ENCODE results near the gene TIGD1.

TIGD1 gene

DNA sequence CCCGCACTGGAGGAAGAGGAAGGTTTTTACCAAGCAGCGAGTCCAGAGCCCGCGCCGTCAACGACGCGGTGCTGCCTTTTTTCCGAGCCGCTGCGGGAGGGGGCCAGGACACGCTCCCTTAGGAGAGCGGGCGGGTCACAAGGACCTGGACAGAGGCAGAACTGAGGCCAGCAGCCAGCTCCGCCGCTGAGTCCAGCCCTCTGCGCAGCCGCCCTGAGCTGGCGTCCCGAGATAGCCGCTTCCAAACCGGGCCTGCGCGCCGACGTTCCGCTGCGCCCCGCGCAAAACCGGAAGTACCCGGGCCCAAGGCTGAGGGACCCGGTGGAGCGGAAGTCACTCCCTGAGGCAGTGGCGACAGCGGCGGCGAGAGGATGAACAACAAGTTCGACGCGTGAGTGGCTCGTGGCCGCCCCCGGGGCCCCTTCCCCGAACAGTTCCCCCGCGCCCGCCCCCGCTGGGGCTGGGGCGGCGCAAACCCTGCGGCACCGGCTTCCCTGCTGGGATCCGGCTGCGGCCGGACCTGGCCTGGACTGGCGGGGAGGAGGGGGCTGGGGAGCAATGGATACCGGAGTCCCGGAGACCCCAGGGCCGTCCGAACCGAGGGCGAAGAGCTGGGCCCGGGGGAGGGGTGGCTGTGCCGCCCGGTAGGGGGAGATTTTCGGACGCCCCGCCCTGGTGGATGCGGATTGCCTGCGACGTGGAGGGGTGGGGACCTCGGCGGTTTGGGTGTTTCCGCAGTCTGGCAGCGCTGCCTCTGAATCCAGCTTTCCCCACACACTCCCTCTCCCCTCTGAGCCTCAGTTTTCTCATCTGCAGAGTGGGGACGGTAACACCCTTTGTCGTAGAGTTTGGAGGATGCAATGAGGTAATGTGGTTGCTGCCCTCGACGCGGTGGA, at the start of gene TIGD1, which contains the start of gene EIF4E2:
TIGD1 (minus strand) TSS at position 204 of the 896 bp plus-strand sequence. CDS start 675 bp downstream, outside the sequence.
EIF4E2 (plus strand) TSS at position 336 of the 896 bp plus-strand sequence; CDS start at position 372, 36 bp downstream.
- peak; percentile 81 to 88 for DNase-seq (ENCODE audit: low read depth in 1 of 2, low spot score in 1 of 2)

DNA sequence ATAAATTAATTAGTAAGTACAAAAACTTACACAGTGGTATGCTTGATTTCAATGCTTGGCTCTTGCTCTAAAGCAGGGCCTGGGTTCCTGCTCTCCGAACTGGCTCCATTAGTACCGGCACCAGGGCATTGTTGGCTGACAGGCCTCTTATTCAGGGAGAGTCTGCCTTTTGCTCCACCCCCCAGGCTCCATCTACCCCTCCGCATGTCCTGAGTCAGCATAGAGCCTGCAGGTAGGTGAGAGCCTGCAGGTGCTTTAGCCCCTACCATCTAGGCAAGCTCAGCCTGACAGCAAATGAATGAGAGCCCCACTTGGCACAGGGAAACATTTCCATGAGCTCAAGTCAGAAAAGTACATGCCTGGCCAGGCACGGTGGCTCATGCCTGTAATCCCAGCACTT, 47.9 kb upstream of the TIGD1 start:
- DNase-seq (ENCODE audit: low read depth in 1 of 2, low spot score in 1 of 2), result no peak

DNA sequence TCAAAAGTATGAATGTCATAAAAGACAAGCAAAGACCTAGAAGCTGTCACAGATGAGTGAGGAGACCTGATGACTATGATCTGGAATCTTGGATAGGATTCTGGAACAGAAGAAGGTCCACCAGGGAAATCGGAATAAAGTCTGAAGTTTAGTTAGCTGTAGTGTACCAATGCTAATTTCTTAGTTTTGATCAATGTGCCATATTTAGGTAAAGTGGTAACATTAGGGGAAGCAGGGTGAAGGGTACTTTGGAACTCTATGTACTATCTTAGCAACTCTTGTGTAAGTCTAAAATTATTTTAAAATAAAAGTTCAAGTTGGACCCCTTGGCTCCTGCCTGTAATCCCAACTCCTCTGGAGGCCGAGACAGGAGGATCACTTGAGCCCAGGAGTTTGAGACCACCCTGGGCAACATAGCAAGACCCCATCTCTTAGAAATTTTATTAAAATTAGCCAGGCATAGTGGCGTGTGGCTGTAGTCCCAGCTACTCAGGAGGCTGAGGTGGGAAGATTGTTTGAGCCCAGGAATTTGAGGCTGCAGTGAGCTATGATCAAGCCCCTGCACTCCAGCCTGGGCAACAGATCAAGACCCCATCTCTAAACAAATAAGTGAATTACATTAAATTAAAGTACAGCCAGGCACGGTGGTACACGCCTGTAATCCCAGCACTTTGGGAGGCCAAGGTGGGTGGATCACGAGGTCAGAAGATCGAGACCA, 47.2 kb upstream of the TIGD1 start:
- DNase-seq (ENCODE audit: low read depth in 1 of 2, low spot score in 1 of 2), result no peak

GRCh38 chr2:232593982-232594381, 43.6 kb upstream of the TIGD1 start:
- no peak for DNase-seq (ENCODE audit: low read depth in 1 of 2, low spot score in 1 of 2)

- no peak for DNase-seq (ENCODE audit: low read depth in 1 of 2, low spot score in 1 of 2)
Observed at GRCh38 chr2:232592772-232593395, 42.5 kb upstream of the TIGD1 start.

- no peak for DNase-seq (ENCODE audit: low read depth in 1 of 2, low spot score in 1 of 2)
Observed at GRCh38 chr2:232588680-232589585, 38.6 kb upstream of the TIGD1 start.

GRCh38 chr2:232588031-232588430, 37.7 kb upstream of the TIGD1 start:
- DNase-seq (ENCODE audit: low read depth in 1 of 2, low spot score in 1 of 2), result no peak

DNA sequence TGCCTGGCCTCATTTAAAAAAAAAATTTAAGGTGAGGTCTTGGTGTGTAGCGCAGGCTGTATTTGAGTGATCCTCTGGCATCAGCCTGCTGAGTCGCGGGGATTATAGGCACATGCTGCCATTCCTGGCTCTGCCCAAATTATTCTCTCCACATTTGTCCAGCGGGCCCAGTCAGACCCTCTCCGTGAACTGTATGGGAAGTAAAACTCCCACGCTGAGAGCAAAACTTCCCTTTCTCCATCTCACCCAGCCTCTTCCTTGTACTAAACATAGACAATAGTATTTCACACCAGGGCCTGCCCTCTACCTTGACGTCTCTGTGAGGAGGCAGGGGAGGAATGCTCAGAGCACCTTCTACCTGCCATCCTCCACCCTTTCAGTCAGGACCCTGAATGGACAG, 37.2 kb upstream of the TIGD1 start:
- no peak for DNase-seq (ENCODE audit: low read depth in 1 of 2, low spot score in 1 of 2)

DNA sequence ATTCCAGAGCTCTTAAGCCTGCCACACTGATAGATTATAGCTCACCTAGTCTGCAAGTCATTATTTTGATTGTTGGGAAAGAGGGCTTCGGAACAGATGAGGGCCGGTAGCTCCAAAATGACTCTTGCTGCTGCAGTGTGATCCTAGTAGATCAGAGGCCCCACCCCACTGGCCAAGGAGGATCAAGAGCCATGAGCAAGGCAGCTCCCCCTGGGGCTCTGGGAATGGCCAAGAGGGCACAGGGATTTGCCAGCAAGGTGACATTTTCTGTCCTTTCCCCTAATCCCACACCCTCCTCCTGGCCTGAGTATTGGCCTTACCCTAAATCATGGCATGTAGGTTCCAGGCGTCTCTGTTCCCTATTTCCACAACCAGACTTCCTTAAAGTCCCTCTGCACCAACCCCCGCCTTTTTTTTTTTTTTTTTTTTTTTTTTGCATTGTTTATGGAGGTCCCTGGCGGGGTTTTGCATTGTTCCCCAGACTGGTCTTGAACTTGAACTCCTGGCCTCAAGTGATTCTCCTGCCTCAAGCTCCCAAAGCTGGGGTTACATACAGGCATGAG, 36.7 kb upstream of the TIGD1 start:
- DNase-seq (ENCODE audit: low read depth in 1 of 2, low spot score in 1 of 2), result no peak

- no peak for DNase-seq (ENCODE audit: low read depth in 1 of 2, low spot score in 1 of 2)
Observed at GRCh38 chr2:232584238-232584637, 33.9 kb upstream of the TIGD1 start.

DNA sequence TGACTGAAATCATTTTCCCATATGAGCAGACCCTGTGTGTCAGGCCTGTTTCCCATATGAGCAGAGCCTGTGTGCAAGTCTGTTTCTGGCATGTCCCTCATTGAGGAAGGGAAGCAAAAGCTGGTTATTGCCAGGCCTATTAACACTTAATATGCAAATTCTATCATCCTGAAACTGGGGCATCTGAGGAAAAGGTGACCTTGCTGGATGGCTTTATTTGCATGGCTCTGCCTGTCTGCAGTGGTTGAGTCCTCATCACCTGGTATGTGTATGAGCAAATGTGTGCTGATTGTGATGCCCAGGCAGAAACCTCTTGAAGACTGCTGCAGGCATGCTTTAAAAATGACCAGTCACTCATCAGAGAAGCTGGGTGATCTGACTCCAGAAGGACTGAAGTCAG, 31.4 kb upstream of the TIGD1 start:
- DNase-seq (ENCODE audit: low read depth in 1 of 2, low spot score in 1 of 2), result no peak

DNA sequence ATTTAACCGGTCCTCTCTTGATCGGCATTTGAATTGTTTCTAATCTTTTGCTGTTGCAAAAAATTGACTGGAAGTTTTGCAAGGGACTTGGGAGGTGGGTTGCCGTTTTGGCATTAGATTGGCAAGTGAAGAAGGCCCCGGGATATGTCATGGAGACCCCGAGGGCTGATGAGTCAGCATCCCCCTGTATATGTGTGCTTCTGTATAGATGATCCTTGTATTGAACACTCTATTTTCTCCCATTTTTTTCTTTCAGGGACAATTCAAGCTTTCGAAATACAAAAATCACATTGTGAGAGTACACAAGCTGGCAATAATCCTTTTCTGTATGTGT, 30.3 kb upstream of the TIGD1 start:
- DNase-seq (ENCODE audit: low read depth in 1 of 2, low spot score in 1 of 2), result no peak

GRCh38 chr2:232578626-232579025, 28.3 kb upstream of the TIGD1 start:
- no peak for DNase-seq (ENCODE audit: low read depth in 1 of 2, low spot score in 1 of 2)

DNA sequence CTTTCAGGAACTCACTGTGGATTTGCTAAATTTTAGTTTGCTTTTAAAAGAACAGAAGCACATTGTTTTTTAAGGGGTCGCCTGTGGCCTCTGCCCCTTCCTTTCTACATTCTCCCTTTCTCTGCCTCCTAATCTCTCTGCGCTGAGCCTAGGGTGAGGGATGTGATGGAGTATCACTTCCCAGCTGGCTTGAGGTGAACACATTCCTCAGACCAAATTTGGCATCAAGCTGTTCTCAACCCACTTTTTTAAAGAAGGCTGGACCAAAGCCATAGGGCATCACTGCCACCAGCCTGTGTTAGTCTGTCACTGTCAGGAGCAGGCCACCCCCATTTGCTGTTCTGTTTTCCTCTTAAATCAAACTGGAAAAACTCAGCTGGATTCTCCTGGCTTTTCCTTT, 27.5 kb upstream of the TIGD1 start:
- no peak for DNase-seq (ENCODE audit: low read depth in 1 of 2, low spot score in 1 of 2)

GRCh38 chr2:232576995-232577394, 26.6 kb upstream of the TIGD1 start:
- no peak for DNase-seq (ENCODE audit: low read depth in 1 of 2, low spot score in 1 of 2)

DNA sequence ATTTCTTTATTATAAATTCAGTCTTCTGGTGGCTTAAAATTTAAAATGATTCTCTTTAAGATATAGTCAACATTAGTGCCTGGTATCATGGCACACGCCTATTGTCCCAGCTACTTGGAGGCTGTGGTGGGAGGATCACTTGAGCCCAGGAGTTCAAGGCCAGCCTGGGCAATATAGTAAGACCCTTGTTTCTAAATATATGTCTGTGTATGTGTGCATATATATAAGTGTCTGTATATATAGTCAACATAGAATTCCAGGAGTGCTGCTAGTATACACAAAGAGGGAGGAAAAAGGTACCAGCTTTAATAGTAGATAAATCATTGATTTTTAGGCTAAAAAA, 25.0 kb upstream of the TIGD1 start:
- no peak for DNase-seq (ENCODE audit: low read depth in 1 of 2, low spot score in 1 of 2)

DNA sequence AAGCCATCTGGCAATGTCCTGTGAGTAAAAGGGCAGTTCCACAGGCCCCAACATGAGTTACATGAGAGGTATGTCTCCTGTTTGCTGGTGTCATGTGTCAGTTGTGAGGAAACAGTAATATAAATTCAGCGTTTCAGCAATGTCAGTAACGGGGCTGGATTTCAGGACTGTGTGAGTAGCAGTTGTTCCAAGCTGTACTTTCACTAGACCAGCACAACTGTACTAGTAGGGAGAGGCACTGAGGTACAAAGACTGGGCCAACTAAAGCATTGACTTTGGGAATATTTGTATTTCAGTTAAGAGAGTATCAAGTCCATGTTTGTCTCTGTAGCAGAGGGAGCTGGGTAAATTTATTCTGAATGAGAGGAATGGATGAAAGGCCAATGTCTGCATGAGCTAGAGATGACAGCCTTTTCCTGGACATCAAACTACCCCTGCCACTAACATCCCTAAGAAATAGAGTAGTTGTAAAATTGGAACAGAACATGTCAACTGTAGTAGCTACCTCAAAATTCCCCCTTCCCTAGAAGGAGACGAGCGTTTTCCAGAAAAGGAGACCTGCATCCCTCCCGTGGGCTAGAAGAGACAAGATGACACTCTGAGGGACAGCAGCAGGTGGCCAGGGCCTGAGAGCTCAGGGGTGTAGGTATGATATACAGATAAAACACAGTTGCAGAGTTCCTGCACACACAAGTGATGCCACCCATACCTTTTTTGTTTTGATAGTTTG, 24.5 kb upstream of the TIGD1 start:
- no peak for DNase-seq (ENCODE audit: low read depth in 1 of 2, low spot score in 1 of 2)

GRCh38 chr2:232573771-232574435, 23.5 kb upstream of the TIGD1 start:
- no peak for DNase-seq (ENCODE audit: low read depth in 1 of 2, low spot score in 1 of 2)

- no peak for DNase-seq (ENCODE audit: low read depth in 1 of 2, low spot score in 1 of 2)
Observed at GRCh38 chr2:232573042-232573441, 22.7 kb upstream of the TIGD1 start.

Measured in activated T-helper 1 cell treated with anti-CD3 and anti-CD28 coated beads, Interleukin-2, amount 50 U/mL, for 16 hours (primary cell).